Measurements from ENCODE around the gene IDH3G.

- TF ChIP-seq POLR2A (IDR thresholded peaks at IDR 0.05) (no peak), POLR2AphosphoS5 (IDR thresholded peaks at IDR 0.05; ENCODE audit: insufficient read depth in 1 of 2, low read depth in 1 of 2) (no peak), CTCF (IDR thresholded peaks at IDR 0.05) (no peak)
Observed at GRCh38 chrX:153761863-153762262, 32.3 kb downstream of the IDH3G start.
